ENCODE results near the gene PLD3. TPM values are rescaled to one million over a fixed set of nuclear protein-coding genes. Genes with fewer than 3 reads are reported as not detected.
A peak's percentile ranks its signal among the peaks of the same experiment; 100 is the strongest.
"Not testable (repeated sequence)": the region's sequence is repeated elsewhere in the genome, so short reads cannot be mapped to it uniquely, and the experiment has no call there.

The PLD3 gene
- total RNA-seq, 3 donors from 2014 or later, result 120 to 158 (median 120) TPM

DNA sequence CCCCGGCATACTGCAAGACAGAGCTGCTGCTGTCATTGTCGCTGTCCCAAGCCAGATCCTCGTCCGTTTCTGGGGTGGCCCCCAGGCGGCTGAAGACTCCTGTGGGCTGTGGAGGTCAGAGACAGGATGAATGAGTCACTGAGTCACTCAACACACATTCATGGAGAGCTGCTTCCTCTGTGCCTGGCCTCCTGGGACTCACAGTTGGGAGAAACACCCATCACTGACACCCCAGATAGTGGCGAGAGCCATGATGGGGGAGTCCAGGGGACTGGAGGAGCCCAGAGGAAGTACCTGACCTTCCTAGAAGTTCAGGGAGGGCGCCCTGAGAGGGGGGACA lies 26.3 kb upstream of the PLD3 start:
- TF ChIP-seq, protein P1, sequence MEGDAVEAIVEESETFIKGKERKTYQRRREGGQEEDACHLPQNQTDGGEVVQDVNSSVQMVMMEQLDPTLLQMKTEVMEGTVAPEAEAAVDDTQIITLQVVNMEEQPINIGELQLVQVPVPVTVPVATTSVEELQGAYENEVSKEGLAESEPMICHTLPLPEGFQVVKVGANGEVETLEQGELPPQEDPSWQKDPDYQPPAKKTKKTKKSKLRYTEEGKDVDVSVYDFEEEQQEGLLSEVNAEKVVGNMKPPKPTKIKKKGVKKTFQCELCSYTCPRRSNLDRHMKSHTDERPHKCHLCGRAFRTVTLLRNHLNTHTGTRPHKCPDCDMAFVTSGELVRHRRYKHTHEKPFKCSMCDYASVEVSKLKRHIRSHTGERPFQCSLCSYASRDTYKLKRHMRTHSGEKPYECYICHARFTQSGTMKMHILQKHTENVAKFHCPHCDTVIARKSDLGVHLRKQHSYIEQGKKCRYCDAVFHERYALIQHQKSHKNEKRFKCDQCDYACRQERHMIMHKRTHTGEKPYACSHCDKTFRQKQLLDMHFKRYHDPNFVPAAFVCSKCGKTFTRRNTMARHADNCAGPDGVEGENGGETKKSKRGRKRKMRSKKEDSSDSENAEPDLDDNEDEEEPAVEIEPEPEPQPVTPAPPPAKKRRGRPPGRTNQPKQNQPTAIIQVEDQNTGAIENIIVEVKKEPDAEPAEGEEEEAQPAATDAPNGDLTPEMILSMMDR (IDR thresholded peaks at IDR 0.05), result no peak
- intact Hi-C loops (cut with DNase I, micrococcal nuclease), result no loop called here
- Histone ChIP-seq H3K4me3 (no peak overlapping the region), H3K9me3 (no peaks in the 10 kb centered on the region), H3K36me3 (ENCODE audit: low read depth) (no peaks in the 10 kb centered on the region), H3K4me1 (ENCODE audit: low read depth) (no peaks in the 10 kb centered on the region)
- DNase-seq, result no peak
- no peak for ATAC-seq

DNA sequence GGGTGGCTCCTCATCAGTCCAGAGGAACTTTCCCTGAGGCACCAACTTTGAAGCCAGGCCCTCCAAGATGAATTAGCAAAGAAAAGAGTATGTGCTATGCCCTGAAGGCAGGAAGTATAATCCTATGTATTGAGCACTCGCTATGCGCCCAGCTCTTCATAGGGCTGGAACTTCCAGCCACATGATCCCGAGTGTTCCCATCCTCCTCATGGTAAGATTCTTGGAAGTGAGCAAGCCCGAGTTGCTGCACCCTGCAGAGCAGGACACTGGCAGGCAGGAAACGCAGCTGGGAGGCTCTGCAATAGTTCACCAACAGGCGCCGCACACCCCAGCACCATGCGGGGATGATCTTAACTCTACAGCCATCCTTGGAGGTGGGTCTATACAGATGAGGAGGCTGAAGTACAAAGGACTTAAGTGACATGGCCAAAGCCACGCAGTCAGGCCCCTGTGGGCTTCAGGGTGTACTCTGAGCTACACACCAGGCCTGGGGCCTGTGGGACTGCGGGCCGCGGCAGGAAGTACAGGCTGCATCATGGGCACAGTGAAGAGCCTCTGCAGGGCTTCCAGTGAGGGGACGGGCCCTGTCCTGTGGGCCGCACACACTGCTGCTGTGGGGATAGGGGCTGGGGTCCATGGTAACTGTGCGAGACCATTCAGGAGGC lies 25.4 kb upstream of the PLD3 start:
- DNase-seq (no peak), ATAC-seq (no peak)
- intact Hi-C loops (cut with DNase I, micrococcal nuclease), result no loop called here
- no peaks in the 10 kb centered on the region for H3K36me3 ChIP-seq (ENCODE audit: low read depth)
- TF ChIP-seq, protein P1 (IDR thresholded peaks at IDR 0.05), result no peak
- H3K9me3 ChIP-seq, result no peaks in the 10 kb centered on the region
- H3K4me1 ChIP-seq (ENCODE audit: low read depth), result no peaks in the 10 kb centered on the region
- H3K4me3 ChIP-seq, result no peak overlapping the region

DNA sequence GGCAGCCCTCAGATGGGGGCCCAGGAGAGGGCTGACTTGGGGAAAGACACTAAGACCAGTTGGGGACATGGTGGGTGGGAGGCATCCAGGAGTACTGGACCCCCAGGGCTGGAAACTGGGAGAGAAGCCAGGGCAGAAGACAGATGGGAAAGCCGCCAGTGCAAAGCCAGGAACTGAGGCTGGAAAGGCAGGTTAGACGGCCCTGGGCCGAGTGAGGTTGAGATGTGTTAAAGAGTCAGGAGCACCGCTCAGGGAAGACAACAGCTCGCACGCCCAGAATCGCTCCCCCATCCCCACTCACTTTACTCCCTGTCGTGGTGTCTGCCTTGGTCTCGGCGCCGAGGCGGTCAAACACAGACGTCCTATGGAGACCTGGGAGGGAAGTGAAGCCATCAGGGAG lies 24.8 kb upstream of the PLD3 start:
- no peak for DNase-seq
- H3K4me1 ChIP-seq (ENCODE audit: low read depth), result no peaks in the 10 kb centered on the region
- H3K36me3 ChIP-seq (ENCODE audit: low read depth), result no peaks in the 10 kb centered on the region
- intact Hi-C loops (cut with DNase I, micrococcal nuclease), result no loop called here
- no peak for ATAC-seq
- no peaks in the 10 kb centered on the region for H3K9me3 ChIP-seq
- TF ChIP-seq, protein P1 (IDR thresholded peaks at IDR 0.05), result no peak
- no peak overlapping the region for H3K4me3 ChIP-seq

DNA sequence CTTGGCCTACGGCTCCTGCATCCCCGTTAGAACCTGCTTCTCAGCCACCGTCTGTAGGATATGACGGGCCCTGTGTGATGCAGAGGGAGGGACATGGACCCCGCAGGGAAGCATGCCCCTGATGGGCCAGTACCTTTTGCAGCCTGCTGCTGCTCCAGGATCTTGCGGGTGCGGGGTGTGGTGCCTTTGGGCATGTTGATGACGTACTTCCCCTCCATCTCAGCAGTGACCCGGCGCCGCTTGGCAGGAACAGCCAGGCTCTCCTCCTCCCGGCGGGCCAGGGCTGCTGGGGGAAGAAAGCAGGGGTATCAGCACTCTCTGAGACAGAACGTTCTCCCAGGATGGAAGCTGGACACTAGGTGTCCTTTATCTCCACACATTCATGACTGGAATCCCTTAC lies 22.3 kb upstream of the PLD3 start:
- Histone ChIP-seq H3K36me3 (ENCODE audit: low read depth) (no peaks in the 10 kb centered on the region), H3K4me1 (ENCODE audit: low read depth) (no peaks in the 10 kb centered on the region), H3K9me3 (no peaks in the 10 kb centered on the region), H3K4me3 (no peak overlapping the region)
- ATAC-seq (no peak), DNase-seq (no peak)
- TF ChIP-seq, protein P1 (IDR thresholded peaks at IDR 0.05), result no peak
- intact Hi-C loops (cut with DNase I, micrococcal nuclease), result no loop called here

DNA sequence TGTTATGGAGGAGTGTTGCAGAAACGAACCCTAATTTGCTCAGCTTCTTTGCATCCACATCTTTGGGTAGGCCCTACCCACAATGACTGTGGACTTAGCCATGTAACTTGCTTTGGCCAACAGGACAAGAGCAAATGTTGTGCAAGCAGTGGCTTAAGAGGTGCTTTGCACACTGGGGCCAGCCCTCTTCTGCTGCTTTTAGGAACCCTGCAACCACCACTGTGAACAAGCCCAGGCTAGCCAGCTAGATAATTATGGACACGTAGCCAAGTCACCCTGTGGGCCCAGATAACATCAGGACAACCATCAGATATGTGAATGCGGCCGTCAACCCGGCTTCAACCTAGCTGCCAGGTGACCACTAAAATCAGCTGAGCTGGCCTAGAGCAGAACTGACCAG lies 17.4 kb upstream of the PLD3 start:
- Histone ChIP-seq H3K4me3 (no peak overlapping the region), H3K4me1 (ENCODE audit: low read depth) (no peaks in the 10 kb centered on the region), H3K36me3 (ENCODE audit: low read depth) (peaks cover 6% of the 10 kb centered on the region), H3K9me3 (no peaks in the 10 kb centered on the region)
- DNase-seq (no peak), ATAC-seq (no peak)
- TF ChIP-seq, protein P1 (IDR thresholded peaks at IDR 0.05), result no peak
- intact Hi-C loops (cut with DNase I, micrococcal nuclease), result no loop called here

DNA sequence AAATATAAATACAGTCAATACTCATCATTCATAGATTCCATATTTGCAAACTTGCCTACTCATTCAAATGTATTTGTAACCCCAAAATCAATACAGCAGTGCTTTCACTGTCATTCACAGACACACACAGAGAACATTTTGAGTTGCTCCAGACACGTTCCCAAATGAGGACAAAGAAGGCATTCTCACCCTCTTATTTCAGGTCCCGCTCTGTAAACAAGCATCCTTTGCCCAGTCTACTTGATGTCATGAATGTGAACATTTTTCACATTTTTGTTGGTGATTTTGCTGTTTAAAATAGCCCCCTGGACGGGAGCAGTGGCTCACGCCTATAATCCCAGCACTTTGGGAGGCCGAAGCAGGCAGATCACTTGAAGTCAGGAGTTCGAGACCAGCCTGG lies 15.8 kb upstream of the PLD3 start:
- TF ChIP-seq, protein P1 (IDR thresholded peaks at IDR 0.05), result no peak
- peaks cover 6% of the 10 kb centered on the region for H3K36me3 ChIP-seq (ENCODE audit: low read depth)
- DNase-seq, result no peak
- H3K9me3 ChIP-seq, result no peaks in the 10 kb centered on the region
- intact Hi-C loops (cut with DNase I, micrococcal nuclease), result no loop called here
- no peak overlapping the region for H3K4me3 ChIP-seq
- ATAC-seq, result no peak
- no peaks in the 10 kb centered on the region for H3K4me1 ChIP-seq (ENCODE audit: low read depth)

DNA sequence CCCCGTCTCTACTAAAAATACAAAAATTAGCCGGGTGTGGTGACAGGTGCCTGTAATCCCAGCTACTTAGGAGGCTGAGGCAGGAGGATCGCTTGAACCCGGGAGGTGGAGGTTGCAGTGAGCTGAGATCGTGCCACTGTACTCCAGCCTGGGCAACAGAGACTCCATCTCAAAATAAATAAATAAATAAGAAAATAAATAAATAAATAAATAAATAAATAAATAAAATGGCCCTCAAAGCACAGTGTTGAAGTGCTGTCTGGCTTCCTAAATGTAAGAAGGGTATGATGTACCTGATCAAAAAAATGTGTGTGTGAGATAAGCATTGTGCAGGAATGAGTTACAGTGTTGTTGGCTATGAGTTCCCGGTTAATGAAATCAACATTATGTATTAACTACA lies 15.4 kb upstream of the PLD3 start:
- H3K4me1 ChIP-seq (ENCODE audit: low read depth); H3K9me3 ChIP-seq; intact Hi-C loops (cut with DNase I, micrococcal nuclease); ATAC-seq; H3K36me3 ChIP-seq (ENCODE audit: low read depth); H3K4me3 ChIP-seq: not testable (repeated sequence)
- DNase-seq, result peak in 1 of 3 donors; percentile 11
